Measurements from ENCODE around the gene GALNT17.

Gene GALNT17

DNA sequence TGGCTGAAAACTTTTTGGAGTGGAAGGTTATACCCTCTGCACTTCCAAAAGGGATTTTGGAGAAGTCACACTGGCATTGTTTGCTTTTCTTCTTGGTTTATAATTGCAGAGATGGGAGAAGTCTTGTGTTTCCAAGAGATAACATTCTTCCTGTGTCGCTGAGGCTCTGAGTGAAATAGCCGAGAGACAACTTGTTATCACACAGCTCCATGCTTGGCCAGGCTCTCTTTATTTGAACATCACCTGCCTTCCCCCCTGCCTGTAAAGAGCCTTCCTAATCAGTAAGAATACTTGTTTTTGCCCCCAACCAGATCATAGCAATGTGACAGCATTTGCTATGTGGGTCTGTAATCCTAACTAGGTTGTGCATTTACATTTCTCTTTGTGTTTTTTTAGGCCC lies 270.7 kb downstream of the GALNT17 start:
- no peak for DNase-seq (ENCODE audit: low read depth)

DNA sequence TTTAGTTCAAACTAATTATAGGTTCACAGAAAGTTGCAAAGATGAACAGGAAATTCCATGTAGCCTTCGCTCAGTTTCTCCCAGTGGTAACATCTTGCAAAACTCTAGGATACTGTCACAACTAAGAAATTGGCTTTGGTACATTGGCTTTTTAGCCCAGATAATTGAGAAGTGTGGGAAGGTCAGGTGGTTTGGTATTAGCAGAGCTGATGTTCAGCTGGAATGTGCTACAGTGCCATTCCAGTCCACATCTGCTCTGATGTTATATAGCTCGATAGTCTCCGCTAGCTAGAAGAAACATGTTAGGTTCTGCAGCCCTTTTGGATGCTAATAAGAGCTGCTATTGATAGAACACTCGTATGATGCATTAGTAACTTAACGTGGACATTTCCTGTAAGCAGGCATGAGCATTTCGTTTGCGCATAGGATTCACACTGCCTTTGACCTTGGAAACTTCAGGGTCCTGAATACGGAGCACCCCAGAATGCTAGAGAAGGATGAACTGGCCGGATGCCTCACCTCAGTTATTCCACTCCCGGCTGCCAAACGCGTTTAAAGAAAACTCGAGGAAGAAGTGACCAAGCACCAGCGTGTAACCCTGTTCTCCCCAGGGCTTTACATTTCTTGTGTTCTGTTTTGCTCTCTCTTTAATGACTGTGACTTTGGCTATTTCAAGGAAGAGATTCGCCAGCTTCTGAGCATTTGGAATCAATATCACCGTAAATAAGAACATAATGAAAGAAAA lies 271.4 kb downstream of the GALNT17 start:
- no peak for DNase-seq (ENCODE audit: low read depth)

DNA sequence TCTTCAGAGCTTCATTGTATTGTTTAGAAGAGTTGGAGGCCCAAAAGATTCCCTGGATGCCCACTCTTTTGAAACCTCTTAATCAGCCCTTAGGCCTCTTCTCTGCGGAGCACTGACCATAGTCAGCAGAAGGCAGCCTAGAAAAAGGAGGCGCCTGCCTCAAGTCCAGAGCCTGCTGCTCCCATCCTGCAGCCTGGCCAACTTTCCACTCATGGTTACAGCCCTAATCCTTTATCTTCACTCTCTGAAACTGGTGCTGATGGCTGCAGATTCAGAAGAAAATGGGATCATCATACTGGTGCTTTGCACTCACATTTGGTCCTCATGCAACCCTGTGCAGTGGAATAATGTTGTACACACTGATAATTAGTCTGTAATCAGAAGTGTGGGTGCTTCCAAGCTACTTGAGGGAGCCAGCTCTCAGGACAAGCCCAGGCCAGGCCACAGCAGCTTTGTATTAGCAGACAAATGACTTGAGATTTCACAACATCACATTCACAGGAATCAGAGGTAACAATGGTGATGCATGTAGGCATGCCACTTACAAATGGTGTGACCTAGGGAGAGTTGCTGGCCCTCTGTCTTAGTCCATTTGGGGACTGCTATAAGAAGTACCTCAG lies 272.9 kb downstream of the GALNT17 start:
- no peak for DNase-seq (ENCODE audit: low read depth)

DNA sequence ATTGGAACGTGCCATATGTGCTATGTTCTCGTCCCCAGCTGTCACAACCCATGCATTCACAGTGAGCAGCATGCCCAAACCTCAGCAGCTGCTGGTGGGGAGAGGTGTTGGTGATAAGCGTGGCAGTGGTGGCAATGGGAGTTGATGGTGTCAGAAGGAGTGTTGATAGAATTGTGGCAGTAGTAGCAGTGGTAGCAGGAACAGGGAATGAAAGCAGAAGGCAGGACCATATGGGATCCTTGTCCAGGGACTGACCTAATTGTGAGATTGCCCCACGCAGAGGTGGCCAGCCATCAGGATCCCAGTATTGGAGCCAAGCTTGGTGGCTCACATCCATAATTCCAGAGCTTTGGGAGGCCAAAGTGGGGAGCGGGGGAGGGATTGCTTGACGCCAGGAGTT lies 276.3 kb downstream of the GALNT17 start:
- no peak for DNase-seq (ENCODE audit: low read depth)

DNA sequence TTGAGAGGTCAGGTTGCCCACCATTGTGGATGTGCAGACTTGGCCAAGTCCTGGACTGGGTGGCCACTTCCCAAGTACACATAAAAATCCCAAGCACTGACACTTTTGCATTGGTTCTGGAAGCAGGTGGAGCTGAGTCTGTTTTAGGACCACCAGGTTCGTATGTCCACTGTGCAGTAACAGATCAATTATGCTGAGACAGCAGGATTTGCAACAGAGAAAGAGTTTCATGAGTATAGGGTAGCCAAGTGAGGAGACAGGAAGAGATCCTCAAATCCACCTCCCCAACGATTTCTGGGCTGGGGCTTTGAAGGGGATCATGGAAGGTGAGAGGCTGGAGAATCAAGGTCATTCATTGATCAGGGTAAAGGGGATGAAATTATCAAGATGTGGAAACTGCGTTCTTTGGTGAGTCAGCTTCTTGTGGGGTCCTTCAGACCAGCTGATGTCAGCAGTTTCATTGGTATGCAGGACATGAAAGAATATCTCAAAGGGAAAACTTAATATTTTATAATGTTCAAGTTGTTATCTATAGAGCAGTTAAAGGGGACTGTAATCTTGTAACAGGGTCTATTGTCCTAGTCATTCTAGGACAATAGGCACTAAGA lies 277.7 kb downstream of the GALNT17 start:
- DNase-seq (ENCODE audit: low read depth) = no peak

DNA sequence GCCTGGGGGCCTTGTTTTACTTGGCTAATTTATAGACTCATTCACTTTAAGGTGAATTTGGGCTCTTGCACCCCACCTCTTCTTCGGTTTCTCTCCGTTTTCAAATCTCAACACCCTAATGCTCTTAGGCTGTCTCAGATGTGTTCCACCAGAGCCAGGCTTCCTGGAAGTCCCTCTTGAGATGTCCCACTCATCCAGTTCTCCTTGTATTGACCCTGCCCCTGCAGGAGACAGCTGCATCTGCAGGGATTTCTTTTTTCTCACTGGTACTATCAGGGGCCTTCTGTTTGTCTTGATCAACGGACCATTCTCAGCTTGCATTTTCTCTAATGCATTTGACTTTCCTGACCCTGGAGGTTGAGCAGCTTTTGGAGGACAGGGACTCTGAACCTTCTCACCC lies 279.5 kb downstream of the GALNT17 start:
- no peak for DNase-seq (ENCODE audit: low read depth)

DNA sequence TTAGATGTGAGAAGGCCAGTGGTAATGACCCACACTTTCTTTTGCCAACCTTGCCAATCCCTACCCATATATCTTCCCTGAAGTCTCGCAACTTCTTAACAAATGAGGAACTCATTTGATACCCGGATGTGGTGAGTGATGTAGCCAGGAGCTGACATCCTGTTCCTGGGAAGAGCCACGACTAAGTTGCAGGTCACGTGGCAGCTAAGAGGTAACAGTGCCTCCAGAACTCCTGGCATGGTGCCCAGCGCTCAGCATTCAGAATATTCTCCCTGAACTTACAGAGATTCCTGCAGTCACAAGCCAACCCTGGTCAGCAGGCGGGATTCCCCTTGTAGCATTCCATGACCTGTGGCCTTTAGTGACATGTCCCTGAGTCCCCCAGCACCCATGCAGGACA lies 282.5 kb downstream of the GALNT17 start:
- DNase-seq (ENCODE audit: low read depth) = no peak

DNA sequence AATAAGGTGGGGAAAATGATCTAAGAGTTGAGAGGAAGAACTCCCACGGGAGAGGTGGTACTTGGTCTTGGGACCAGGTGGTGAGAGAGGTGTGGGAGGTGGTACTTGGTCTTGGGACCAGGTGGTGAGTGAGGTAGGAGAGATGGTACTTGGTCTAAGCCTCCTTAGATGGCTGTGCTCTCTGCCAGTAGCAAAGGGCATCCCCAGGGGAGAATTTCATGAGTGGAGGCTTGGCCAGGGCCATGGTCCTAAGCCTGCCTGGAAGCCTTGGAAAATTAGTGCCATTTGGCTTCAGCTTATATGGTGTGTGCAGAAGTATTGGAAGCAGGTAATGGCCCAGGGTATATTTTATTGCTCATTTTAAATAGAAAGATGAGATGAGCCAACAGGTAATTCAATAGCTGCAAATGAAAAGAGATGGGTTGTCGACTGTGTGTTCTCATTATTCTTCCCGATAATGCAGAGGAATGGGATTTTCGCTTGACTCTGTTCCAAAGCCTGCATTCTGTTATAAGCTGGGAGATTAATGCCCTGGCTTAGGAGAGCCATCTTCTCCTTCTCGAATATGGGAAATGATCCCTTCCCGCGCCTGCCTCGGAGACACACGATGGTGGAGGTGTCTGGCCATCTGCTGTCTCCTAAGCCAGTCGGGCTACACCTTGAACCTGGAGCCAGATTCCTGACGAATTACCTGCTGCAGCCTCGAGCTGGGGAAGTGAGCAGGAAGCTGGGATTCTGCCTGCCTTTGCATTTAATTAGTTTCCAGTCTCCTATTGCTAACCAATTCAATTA lies 287.8 kb downstream of the GALNT17 start:
- no peak for DNase-seq (ENCODE audit: low read depth)

DNA sequence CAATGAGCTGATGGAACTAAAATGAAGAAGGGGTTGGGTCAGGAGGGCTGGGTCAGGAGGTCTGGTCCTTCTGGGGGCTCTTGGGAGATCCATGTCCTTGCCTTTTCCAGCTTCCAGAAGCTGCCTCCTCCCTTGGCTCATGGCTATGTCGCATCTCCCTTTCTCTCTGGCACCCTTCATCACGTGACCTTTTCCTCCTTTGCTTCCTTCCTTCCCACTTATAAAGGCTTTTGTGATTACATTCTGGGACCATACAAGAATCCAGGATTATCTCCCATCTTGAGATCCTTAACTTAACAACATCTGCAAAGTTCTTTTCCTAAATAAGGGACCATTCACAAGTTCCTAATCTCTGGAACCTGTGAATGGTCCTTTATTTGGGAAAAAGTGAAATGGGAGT lies 290.2 kb downstream of the GALNT17 start:
- no peak for DNase-seq (ENCODE audit: low read depth)

DNA sequence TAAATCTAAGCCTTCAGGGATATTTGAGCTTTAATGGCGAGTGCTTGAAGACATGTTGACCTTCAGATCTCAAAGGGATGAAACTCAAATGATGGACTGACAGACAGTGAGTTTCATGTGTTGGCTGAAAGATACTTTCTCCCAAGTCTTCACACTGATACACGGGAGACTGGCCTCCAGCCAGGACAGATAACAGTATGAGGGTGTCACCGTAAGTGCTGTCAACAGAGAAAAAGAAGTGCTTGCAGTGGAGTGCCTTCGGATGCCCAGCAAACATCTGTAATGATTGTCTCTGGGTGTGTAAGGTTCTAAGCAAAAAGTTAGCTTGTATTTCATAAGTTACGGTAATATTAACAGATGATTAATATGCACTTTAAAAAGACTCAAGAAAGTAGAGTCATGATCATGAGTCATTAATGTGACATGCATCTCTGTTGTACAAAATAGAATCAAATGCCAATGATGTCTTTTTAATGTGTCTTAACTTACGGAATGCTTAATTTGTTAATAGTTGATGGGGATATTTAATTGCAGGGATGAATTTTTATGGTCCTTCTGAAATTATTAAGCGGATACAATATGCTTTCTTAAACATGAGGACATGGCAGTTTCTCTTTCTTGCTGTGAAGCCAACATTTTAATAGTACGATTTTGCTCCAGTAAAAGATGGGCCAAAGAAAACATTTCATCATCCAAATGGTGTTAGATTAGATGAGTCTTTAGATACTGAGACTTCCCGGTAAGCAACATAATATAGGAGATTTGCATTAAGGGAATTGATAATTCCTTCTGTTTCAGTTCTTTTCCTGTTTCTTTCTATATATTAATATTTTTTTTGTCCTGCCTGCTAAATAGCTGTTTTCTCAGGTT lies 292.5 kb downstream of the GALNT17 start:
- DNase-seq (ENCODE audit: low read depth) = no peak

DNA sequence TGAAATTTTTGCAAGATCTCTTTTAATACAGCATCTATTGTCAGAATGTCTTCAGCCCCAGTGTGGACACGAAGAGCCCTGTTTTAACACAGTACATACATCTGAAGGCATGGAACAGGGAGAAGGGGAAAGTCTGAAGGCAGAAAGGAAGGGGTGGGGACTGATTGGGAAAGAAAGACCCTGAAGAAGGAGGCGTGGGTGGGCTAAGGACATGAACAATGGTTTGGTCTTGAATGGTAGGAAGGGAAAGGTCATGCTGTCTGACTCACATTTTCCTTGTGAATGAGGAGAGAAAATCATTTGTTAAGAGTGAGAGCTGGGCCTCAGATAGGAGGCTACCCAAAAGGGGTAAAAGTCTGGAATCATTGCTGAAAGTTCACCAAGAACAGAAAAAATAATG lies 297.1 kb downstream of the GALNT17 start:
- DNase-seq (ENCODE audit: low read depth) = no peak

DNA sequence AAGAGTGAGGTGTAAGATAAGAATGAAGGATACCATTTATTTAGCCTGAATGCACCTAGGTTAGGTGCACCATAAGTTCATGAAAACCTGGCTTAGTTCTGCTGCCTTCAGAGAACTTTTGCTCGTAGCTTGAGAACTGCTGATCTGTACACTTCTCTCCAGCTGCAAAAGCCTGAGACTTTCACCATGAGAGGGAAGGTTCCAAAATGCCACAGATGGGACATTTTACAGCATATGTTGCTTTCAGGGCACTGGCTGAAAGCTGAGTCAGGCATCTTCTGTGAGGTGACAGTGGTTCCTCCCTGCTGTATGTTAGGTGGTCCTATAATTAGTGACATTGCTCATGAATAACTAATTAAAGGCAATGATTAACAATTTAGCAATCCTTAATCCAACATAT lies 298.3 kb downstream of the GALNT17 start:
- no peak for DNase-seq (ENCODE audit: low read depth)

DNA sequence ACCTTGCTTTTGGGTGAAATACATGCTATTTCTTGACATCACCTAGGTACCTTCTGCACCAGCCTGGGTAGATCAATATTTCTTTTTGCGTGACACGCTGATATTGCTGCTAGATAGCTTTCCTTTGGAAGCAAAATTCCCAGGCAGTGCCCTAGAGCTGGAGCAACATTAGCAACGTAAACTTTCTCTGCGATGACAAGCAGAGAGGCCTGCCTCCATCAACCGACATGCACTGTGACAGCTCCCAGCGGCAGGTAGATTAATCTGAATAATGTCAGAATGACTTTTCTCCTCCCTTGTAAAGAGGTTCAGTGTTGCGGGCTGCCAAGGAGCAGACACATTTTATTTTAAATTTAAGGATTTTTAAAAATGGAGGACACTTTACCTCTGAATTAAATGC lies 307.4 kb downstream of the GALNT17 start:
- no peak for DNase-seq (ENCODE audit: low read depth)

DNA sequence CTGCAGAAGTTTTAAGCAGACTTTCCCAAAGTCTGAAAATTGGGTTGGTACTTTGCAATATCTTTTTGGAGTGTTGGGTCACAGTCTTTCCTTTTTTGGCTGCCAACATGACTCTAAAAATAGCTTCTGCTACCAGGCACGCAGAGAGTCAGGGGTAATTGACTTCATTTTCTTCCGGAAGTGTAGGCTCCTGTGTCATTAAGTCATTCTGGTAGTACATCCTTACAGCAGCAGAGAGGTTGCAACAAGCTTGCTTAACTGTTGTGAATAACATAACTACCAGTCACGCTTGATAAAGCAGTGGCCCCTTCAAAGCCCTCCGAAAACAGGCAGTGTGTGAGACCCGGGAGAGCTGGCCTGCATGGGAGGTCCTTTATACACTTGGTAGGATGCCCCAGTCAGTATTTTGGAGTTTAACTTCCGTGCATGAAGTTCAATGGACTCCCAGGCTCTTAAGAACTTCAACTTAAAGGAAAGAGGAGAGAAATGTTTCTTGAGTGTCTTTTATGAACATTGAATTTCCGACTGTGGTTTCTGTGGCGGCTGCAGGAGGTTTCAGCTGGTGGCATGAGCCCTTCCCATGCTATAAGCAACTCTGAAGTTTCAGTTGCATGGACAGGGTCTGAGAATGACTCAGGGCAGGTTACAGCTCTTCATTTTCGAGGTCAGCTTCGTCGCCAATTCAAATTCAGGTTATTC lies 310.7 kb downstream of the GALNT17 start:
- no peak for DNase-seq (ENCODE audit: low read depth)

DNA sequence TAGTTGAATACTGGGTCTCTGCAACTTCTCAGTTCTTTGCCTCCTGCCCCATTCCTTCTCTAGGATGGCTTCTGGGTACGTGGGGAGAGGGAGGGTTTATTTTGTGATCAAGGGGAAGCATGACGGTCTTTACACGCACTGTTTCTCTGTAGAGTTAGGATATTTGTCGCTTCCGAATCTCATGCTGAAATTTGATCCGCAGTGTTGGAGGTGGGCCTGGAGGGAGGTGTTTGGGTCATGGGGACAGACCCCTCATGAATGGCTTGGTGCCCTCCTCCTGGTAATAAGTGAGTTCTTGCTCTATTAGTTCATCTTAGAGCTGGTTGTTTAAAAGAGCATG lies 311.2 kb downstream of the GALNT17 start:
- DNase-seq (ENCODE audit: low read depth) = no peak

DNA sequence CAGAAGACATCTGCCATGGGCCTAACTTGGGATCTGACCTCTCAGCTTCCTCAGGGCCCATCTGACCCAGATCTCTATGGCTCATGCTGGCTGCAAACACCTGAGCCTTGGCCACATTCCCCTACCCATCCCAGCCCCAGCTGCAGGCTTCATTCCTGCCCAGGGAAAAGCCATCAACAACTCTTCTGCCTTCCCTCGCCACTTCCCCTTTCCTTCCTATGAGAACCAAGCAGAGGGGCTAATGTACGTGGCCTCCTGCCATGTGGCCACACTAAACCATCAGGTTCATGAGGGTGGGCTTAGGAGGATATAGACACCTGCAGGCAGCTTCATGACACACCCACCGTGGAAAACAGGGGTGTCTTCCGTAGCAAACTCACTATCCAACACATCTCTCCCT lies 312.2 kb downstream of the GALNT17 start:
- no peak for DNase-seq (ENCODE audit: low read depth)

DNA sequence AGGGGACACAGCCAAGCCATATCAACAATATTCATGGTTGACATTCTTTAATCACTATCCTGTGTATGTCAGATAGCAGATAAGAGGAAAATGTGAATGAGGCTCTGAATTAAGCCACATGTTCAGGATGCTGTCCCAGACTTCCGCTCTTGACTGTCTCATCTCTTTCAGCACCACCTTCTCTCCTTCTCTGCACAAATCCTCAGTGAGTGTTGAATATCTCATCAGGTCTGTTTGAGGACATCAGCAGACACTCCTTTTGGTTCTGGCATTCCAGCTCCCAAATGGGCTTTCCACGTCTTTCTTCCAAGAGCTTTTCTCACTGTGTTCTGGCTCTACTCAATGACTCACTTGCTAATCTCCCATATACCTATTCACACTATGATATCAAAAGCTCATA lies 321.7 kb downstream of the GALNT17 start:
- no peak for DNase-seq (ENCODE audit: low read depth)

DNA sequence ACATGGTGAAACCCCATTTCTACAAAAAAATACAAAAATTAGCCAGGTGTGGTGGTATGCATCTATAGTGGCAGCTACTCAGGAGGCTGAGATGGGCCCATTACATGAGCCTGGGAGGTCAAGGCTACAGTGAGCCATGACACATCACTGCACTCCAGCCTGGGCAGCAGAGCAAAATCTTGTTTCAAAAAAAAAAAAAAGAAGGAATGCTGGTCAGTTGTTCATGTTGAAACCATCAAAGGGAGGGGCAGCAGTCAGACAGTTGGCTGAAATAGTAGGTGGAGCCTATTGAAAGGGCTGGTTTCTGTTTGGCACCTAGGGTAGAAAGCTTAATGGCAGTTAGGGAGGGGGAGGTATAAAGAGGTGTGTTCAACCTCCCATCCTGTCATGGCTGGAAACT lies 323.0 kb downstream of the GALNT17 start:
- DNase-seq (ENCODE audit: low read depth) = no peak

DNA sequence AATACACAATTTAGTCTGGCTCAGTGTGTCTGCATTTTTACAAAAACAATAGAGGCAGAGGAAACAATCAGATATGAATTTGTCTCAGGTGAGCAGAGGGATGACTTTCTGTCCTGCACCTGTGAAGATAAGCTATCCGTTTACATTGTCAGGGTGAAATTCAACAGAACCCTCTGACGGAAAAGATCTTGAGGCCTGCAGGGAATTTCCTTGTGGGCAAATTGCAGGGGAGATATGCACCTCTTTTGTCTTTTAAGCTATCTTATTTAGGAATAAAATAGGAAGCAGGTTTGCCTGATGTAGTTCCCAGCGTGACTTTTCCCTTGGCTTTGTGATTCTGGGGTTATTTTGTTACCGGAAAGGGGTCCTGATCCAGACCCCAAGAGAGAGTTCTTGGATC lies 325.1 kb downstream of the GALNT17 start:
- DNase-seq (ENCODE audit: low read depth) = no peak

DNA sequence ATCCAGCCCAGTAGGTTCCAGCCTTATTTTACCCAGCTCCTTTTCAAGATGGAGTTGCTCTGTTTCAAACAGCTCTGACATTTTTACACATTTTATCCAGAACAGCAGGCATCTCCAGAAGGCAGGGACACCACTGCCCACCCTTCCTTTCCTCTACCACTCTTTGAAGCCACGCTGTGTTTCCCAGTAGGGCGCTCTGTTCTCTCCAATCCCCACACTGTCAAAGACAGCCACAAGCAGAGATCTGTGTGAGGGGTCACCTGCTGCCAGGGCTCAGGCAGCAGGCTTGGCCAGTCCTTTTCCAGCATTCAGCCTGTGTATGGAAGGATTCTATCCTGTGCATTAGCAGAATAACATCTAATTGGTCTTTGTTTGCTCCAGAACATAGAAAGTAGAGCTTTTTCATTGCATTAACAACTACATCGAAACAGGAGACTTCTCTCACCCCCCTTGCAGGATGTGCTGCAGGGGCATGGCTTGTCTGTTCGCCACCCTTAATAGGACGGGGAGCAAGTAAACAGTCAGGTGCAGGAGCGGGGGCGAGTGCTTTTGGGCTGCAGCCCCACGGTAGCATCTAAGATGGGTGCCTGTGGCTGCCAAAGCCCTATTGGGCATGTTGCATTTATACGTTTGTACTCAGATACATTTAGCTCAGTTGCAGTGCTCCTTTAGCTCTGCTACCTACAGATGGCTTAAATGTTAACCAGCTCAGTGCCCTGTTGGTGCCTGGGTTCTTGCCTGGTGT lies 326.1 kb downstream of the GALNT17 start:
- no peak for DNase-seq (ENCODE audit: low read depth)

DNA sequence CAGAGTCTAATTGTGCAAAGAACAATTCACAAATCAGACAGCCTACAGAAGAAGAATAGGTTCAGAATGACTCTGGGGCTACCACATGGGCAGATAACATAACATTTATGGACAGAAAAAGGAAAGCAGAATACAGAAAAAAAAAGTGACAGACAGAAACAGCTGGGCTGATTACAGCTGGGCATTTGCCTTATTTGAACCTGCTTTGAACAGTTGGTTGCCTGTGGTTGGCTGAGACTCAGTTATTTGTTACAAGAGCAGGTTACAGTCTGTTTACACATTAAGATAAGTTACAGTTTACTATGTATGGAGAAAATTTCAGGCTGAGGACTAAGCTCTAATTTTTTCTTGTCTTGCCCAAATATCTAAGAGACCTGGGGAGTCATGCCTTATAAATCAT lies 327.2 kb downstream of the GALNT17 start:
- DNase-seq (ENCODE audit: low read depth) = no peak

All from amniotic epithelial cell (primary cell).